Naive thymus-derived CD4-positive, alpha-beta T cell (primary cell): Measurements from ENCODE around the gene TMEM40. TPM values are rescaled to one million over a fixed set of nuclear protein-coding genes. Genes with fewer than 3 reads are reported as not detected.

Experiments used
- ATAC-seq: fragments of 150-1000 bp; cut with Tn5 transposase; 2 replicates; pipeline ENCODE4 v1.10.0; 2021; ENCODE audit warnings: mild to moderate bottlenecking, moderate library complexity
- CTCF ChIA-PET: fragments of 350-600 bp; sonication (Branson Sonifier 250); formaldehyde crosslinking; loops from one replicate; lab custom pipeline; 2021; ENCODE audit warnings: antibody characterized with exemption; lab: Charles Lee
- POLR2A ChIA-PET: fragments of 350-600 bp; sonication (Branson Sonifier 250); formaldehyde crosslinking; loops from one replicate; lab custom pipeline; 2021; ENCODE audit warnings: antibody characterized with exemption, inconsistent platforms; lab: Charles Lee
- DNase-seq, 9 donors: peaks; one replicate each; pipeline versions ENCODE4 v3.0.0 to v3.0.0-alpha.2; 2020 to 2022; ENCODE audit warnings: mixed read lengths in 1 of 9
- H3K27ac ChIP-seq: one replicate; pipeline ENCODE4 v1.7.0; 2013; ENCODE audit warnings: mild to moderate bottlenecking, low read depth, low read length, moderate library complexity
- H3K27me3 ChIP-seq, 2 donors: one replicate each; pipeline ENCODE4 v1.7.0; 2013; ENCODE audit warnings: low read length in 2 of 2, mild to moderate bottlenecking in 2 of 2, moderate library complexity in 2 of 2; ENCODE audit not compliant: control insufficient read depth in 2 of 2, insufficient read depth in 2 of 2
- H3K36me3 ChIP-seq, 3 experiments: 1 replicate in 2 of 3; 2 replicates in 1 of 3; pipeline ENCODE4 v1.7.0; 2013; ENCODE audit warnings: low read length in 3 of 3, mild to moderate bottlenecking in 3 of 3, moderate library complexity in 1 of 3; ENCODE audit not compliant: insufficient read depth in 3 of 3, control insufficient read depth in 2 of 3
- H3K4me1 ChIP-seq, 2 donors: one replicate each; pipeline ENCODE4 v1.7.0; 2013; ENCODE audit warnings: low read length in 2 of 2, mild to moderate bottlenecking in 2 of 2, moderate library complexity in 1 of 2; ENCODE audit not compliant: control insufficient read depth in 2 of 2, insufficient read depth in 2 of 2
- H3K4me3 ChIP-seq: 2 replicates; pipeline ENCODE4 v1.7.0; 2013; ENCODE audit warnings: mild to moderate bottlenecking, low read length
- H3K9me3 ChIP-seq, 3 experiments: 1 replicate in 2 of 3; 2 replicates in 1 of 3; pipeline ENCODE4 v1.7.0; 2013; ENCODE audit warnings: low read length in 3 of 3; ENCODE audit not compliant: control insufficient read depth in 2 of 3
- H3K27ac Mint-ChIP-seq, 9 donors: one replicate each; pipeline ENCODE4 v1.8.0; 2020 to 2022; ENCODE audit warnings: mixed read lengths in 9 of 9, mild to moderate bottlenecking in 8 of 9, moderate library complexity in 5 of 9, inconsistent platforms in 2 of 9
- H3K27me3 Mint-ChIP-seq, 5 donors: one replicate each; pipeline ENCODE4 v1.8.0; 2021 to 2022; ENCODE audit warnings: mixed read lengths in 5 of 5, mild to moderate bottlenecking in 1 of 5
- H3K36me3 Mint-ChIP-seq, 5 donors: one replicate each; pipeline ENCODE4 v1.8.0; 2020 to 2022; ENCODE audit warnings: mixed read lengths in 5 of 5, mild to moderate bottlenecking in 3 of 5, inconsistent platforms in 1 of 5
- H3K4me1 Mint-ChIP-seq, 7 donors: one replicate each; pipeline ENCODE4 v1.8.0; 2020 to 2022; ENCODE audit warnings: mixed read lengths in 7 of 7, mild to moderate bottlenecking in 3 of 7, inconsistent platforms in 1 of 7
- H3K4me3 Mint-ChIP-seq, 10 donors: one replicate each; pipeline ENCODE4 v1.8.0; 2020 to 2022; ENCODE audit warnings: mild to moderate bottlenecking in 10 of 10, mixed read lengths in 10 of 10, moderate library complexity in 6 of 10, inconsistent platforms in 2 of 10
- H3K9me3 Mint-ChIP-seq, 11 donors: one replicate each; pipeline ENCODE4 v1.8.0; 2020 to 2022; ENCODE audit warnings: mixed read lengths in 11 of 11, mild to moderate bottlenecking in 4 of 11, inconsistent platforms in 1 of 11, moderate library complexity in 1 of 11
- intact Hi-C, 2 donors: fragments of 100-400 bp; cut with micrococcal nuclease; formaldehyde crosslinking; loops; one replicate each; pipeline ENCODE4 v1.15.1; 2023
- polyA plus RNA-seq, 2 donors: library from polyadenylated mRNA; unstranded; fragments of 300-500 nt; fragmentation: Illumina TruSeq; gene quantifications; one replicate each; pipeline ENCODE4 v1.2.3, GENCODE V29; 2021
- total RNA-seq, 6 experiments: library from RNA in 5 of 6; stranded (reverse) in 5 of 6; gene quantifications; 1 replicate in 5 of 6; 2 replicates in 1 of 6; pipeline ENCODE4 v1.2.3 and lab custom pipeline; 2021 to 2026

Gene TMEM40
- total and polyA plus RNA-seq, 7 experiments from 2014 or later: 1.1 TPM; not detected in 6

DNA sequence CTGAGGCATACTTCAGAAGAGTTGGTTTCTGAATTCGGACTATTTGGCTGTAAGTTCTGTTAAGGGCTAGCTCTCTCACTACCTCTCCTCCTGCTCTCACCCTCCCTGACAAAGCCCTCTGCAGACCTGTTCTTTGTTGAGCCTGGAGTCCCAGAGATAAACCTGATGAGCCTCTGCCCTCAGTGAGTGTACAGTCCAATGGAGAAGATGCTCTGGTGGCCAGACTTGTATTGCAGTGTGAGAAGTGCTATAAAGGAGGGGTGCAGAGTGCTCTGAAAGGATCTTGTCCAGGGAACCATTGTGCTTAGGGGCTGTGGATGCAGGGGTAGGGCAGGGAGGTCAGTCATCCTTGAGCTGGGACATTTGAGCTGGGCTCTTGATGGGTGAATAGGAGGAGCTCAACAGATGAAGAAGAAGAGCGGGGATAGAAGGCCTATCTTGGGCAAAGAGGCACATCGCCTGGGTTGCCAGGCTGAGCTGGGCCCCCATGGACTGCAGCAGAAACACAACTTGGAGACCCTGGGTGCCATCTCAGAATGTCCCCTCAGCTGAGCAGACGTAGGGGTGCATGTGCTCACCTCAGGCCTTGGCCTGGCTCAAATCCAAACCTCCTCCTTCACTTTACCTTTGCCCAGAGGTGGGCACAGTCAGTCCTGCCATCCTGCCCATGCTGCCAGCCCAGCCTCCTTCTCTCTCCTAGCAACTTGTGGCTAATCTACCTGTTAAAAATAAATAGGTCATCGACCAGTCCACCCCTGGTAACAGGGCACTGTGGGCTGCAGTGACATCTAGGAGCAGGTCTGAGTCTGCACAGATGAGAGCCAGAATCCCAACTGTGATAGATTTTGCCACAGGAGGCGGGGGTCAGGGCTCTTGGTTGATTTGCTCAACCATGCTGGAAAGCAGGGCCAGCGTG is 40.7 kb upstream of the TMEM40 start:
- peaks cover 0 to 28% (median 11%) of the 10 kb centered on the region in 7 donors for H3K4me1 Mint-ChIP-seq
- peaks cover 0 to 13% (median 0%) of the 10 kb centered on the region in 5 donors for H3K36me3 Mint-ChIP-seq
- peak overlapping the region in 5 of 9 donors; percentile 9 to 72 (median 50) for H3K27ac Mint-ChIP-seq
- peaks cover 0 to 5% of the 10 kb centered on the region in 2 donors for H3K4me1 ChIP-seq
- H3K9me3 Mint-ChIP-seq: no peaks in the 10 kb centered on the region
- H3K9me3 ChIP-seq: no peaks in the 10 kb centered on the region
- H3K4me3 ChIP-seq: no peak overlapping the region
- no peak for ATAC-seq
- peaks cover 0 to 6% (median 0%) of the 10 kb centered on the region in 3 experiments for H3K36me3 ChIP-seq
- no peaks in the 10 kb centered on the region for H3K27me3 ChIP-seq
- no peak overlapping the region for H3K27ac ChIP-seq
- intact Hi-C loops: loop anchor here in 1 of 2 donors (5.0 kb wide), 1 partner anchor 137 kb away; the partner anchor contains the start of gene RAF1
- ChIA-PET POLR2A (interaction anchor here (1.0 to 1.4 kb wide), 3 partner anchors 10 to 42 kb away, joined by 3 to 4 read pairs (median 3); partner anchors contain the start of gene RPL32), CTCF (interaction anchor here (0.5 to 2.2 kb wide), 3 partner anchors 10 to 1563 kb away, joined by 3 to 12 read pairs (median 3); no protein-coding TSS in a partner anchor)
- peaks cover 0 to 31% (median 4%) of the 10 kb centered on the region in 5 donors for H3K27me3 Mint-ChIP-seq
- DNase-seq: no peak
- H3K4me3 Mint-ChIP-seq: peak overlapping the region in 1 of 10 donors; percentile 68

DNA sequence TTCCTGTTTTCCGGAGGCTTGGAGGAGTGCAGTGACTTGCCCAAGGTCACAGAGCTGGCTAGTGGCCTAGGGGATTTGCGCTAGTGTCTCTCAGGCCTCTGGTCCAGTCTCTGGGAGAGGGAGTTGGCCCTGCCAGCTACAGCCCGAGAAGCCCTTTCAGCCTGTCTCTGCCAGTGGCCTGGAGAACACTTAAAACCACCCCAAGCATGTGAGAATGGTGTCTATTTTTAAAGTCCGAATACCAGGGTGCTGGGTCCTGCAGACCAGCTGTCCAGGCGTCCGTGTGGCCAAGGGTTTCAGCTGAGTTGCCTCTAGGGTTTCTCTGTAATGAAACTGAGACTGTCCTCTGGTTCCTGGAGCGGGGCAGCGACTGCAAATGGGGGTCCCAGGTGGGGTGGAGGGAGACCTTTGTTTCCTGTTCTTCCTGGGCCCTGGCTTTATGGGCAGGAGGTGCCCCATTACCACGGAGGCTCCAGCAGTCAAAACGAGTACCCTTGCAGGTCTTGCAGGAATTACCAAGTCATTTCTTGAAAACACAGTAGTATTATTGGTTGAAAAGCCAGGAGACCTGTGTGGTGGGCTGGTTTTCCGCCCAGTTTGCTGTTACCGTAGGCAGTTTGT is 39.6 kb upstream of the TMEM40 start:
- Histone ChIP-seq H3K27me3 (no peaks in the 10 kb centered on the region), H3K9me3 (no peaks in the 10 kb centered on the region), H3K4me1 (peaks cover 0 to 5% of the 10 kb centered on the region in 2 donors), H3K27ac (no peak overlapping the region), H3K4me3 (no peak overlapping the region), H3K36me3 (peaks cover 0 to 6% (median 0%) of the 10 kb centered on the region in 3 experiments)
- ATAC-seq (no peak), DNase-seq (no peak)
- Mint-ChIP-seq H3K36me3 (peaks cover 0 to 6% (median 0%) of the 10 kb centered on the region in 5 donors), H3K4me1 (peaks cover 0 to 28% (median 11%) of the 10 kb centered on the region in 7 donors), H3K9me3 (no peaks in the 10 kb centered on the region), H3K27ac (peak overlapping the region in 7 of 9 donors; percentile 1 to 81 (median 63)), H3K27me3 (peaks cover 0 to 33% (median 6%) of the 10 kb centered on the region in 5 donors), H3K4me3 (peak overlapping the region in 6 of 10 donors; percentile 12 to 93 (median 75))
- ChIA-PET CTCF (interaction anchor here (2.2 kb wide), 1 partner anchor 11 kb away, joined by 12 read pairs; no protein-coding TSS in a partner anchor), POLR2A (interaction anchor here (1.2 to 1.4 kb wide), 2 partner anchors 13 to 43 kb away, joined by 3 to 4 read pairs; partner anchors contain the start of gene RPL32)
- intact Hi-C loops: loop anchor here in 1 of 2 donors (5.0 kb wide), 1 partner anchor 136 kb away; the partner anchor contains the start of gene RAF1

DNA sequence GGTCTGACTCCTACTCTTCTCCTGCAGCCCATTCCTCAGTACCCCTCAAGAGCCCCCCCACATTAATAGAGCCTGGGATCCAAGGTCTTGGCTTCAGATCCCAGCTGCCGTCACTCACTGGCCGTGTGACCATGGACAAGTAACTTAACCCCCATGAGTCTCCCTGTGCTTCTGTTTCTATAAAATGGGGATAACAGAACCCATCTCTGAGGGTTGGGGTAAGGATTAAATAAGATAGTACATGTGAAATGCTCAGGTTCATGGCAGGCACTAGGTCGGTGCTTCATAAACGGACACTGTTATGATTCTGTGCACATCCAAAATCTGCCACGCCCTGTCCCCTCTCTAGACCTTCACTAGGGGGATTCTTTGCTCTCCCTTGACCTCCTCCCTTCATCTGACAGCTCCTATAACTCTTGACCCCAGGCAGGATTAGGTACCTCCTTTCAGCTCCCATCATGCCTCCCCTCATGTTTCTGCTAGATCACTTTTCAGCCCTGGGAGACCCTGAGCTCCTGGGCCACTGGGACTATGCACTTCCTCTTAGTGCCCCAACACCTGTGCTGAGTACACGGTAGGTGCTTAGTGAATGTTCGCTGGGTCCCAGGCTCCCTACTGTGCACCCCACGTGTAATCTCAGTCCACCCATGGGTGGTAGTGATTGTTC is 39.0 kb upstream of the TMEM40 start:
- intact Hi-C loops: loop anchor here in 1 of 2 donors (2.0 to 5.0 kb wide), 2 partner anchors 43 to 136 kb away; partner anchors contain the start of genes RAF1 and RPL32
- H3K4me3 ChIP-seq: no peak overlapping the region

DNA sequence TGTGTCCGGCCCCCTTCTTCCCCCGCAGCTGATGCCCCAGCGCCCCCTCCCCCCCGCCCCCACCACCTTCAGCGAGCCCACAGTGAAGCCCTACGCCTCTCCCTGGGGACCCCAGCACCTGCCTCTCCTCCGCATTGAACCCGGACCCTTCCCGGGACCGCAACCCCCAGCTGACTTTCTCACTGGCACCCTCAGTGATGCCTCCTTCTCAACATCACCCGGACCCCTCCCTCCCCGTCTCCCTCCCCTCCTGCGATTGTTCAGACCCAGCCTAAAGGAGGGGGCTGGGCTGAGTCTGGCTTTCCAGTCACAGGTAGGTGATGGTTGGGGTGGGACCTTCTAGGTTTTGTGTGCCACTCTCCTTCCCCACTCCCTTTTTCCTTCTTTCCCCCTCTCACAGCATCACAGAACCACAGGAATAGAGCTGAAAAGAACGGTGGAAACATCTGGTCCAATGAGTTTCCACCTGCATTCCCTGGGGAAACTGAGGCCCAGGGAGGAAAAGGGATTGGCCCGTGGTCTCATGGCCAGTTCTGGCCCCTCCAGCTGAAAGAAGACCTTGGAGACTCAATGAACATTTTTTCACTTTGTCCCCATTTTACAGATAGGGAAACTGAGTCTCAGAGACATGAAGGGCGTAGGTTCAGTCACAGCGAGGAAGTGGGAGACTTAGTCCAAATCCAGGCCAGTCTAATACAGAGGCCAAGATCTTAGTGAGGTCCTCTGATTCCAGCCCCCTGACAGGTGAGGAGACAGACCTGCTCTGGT is 38.2 kb upstream of the TMEM40 start:
- no peak overlapping the region for H3K27ac ChIP-seq
- no peaks in the 10 kb centered on the region for H3K36me3 ChIP-seq
- no peak overlapping the region for H3K4me3 ChIP-seq
- ChIA-PET POLR2A (interaction anchor here (0.6 to 3.4 kb wide), 3 partner anchors 12 to 341 kb away, joined by 3 to 26 read pairs (median 15); partner anchors contain the start of gene RPL32), CTCF (interaction anchor here (0.8 to 2.7 kb wide), 4 partner anchors 10 to 45 kb away, joined by 3 to 11 read pairs (median 4); partner anchors contain the start of gene RPL32)
- Mint-ChIP-seq H3K4me3 (peak overlapping the region; percentile 32 to 95 (median 88)), H3K4me1 (peaks cover 0 to 28% (median 11%) of the 10 kb centered on the region in 7 donors), H3K36me3 (no peaks in the 10 kb centered on the region), H3K9me3 (no peaks in the 10 kb centered on the region), H3K27ac (peak overlapping the region in 8 of 9 donors; percentile 19 to 97 (median 76)), H3K27me3 (peaks cover 0 to 33% (median 6%) of the 10 kb centered on the region in 5 donors)
- no peaks in the 10 kb centered on the region for H3K9me3 ChIP-seq
- DNase-seq (no peak), ATAC-seq (no peak)
- intact Hi-C loops: loop anchor here in 1 of 2 donors (2.0 to 5.0 kb wide), 2 partner anchors 43 to 135 kb away; partner anchors contain the start of genes RAF1 and RPL32
- peaks cover 0 to 5% of the 10 kb centered on the region in 2 donors for H3K4me1 ChIP-seq
- H3K27me3 ChIP-seq: no peaks in the 10 kb centered on the region

More for the DNA sequence above, 39.0 kb upstream of the TMEM40 start:
- peaks cover 0 to 5% of the 10 kb centered on the region in 2 donors for H3K4me1 ChIP-seq
- H3K4me1 Mint-ChIP-seq: peaks cover 0 to 28% (median 11%) of the 10 kb centered on the region in 7 donors
- H3K9me3 Mint-ChIP-seq: no peaks in the 10 kb centered on the region
- no peaks in the 10 kb centered on the region for H3K36me3 Mint-ChIP-seq
- peak overlapping the region; percentile 19 to 81 (median 63) for H3K27ac Mint-ChIP-seq
- H3K27me3 Mint-ChIP-seq: peaks cover 0 to 33% (median 6%) of the 10 kb centered on the region in 5 donors
- no peaks in the 10 kb centered on the region for H3K36me3 ChIP-seq
- H3K4me3 Mint-ChIP-seq: peak overlapping the region in 9 of 10 donors; percentile 0 to 93 (median 62)
- no peaks in the 10 kb centered on the region for H3K27me3 ChIP-seq
- H3K9me3 ChIP-seq: no peaks in the 10 kb centered on the region
- ChIA-PET POLR2A (interaction anchor here (3.4 kb wide), 1 partner anchor 44 kb away, joined by 26 read pairs; the partner anchor contains the start of gene RPL32), CTCF (interaction anchor here (2.7 kb wide), 1 partner anchor 12 kb away, joined by 11 read pairs; no protein-coding TSS in a partner anchor)
- H3K27ac ChIP-seq: no peak overlapping the region
- ATAC-seq (no peak), DNase-seq (no peak)
